Urinary bladder (tissue), 4 donors: ENCODE data around the gene SDF2L1. TPM values are rescaled to one million over a fixed set of nuclear protein-coding genes. Genes with fewer than 3 reads are reported as not detected.

ENCODE experiments used
- DNase-seq: peaks from one replicate; pipeline ENCODE4 v3.0.0-alpha.2; 2015; ENCODE audit errors: extremely low spot score
- H3K27ac ChIP-seq: one replicate; pipeline ENCODE4 v1.5.1; 2013; ENCODE audit warnings: low read depth, mild to moderate bottlenecking, moderate library complexity
- H3K36me3 ChIP-seq: one replicate; pipeline ENCODE4 v1.6.1; 2013; ENCODE audit warnings: mild to moderate bottlenecking, moderate library complexity; ENCODE audit not compliant: insufficient read depth
- H3K4me1 ChIP-seq: one replicate; pipeline ENCODE4 v1.6.1; 2013; ENCODE audit warnings: mild to moderate bottlenecking, moderate library complexity; ENCODE audit not compliant: insufficient read depth
- H3K4me3 ChIP-seq: one replicate; pipeline ENCODE4 v1.5.1; 2013; ENCODE audit warnings: low read depth, low read length
- WGBS: extraction: QIAGEN DNeasy Blood & Tissue Kit; methylation state at CpG from one replicate; pipeline ENCODE4 v1.1.7; 2013; 5-methylcytosine and 5-hydroxymethylcytosine counted together
- polyA plus RNA-seq: library from polyadenylated mRNA; stranded (reverse); fragments of 200-250 nt; gene quantifications from one replicate; pipeline ENCODE4 v1.2.3, GENCODE V29; 2013
- total RNA-seq: library from RNA; depleted of rRNA; stranded (reverse); fragments of >200 nt; gene quantifications from one replicate; pipeline ENCODE4 v1.2.3, GENCODE V29; 2014
- donor health status: healthy with polysubstance abuse.
- donor health status: healthy.

SDF2L1 gene
- total and polyA plus RNA-seq, 2 donors = 5.1 to 58.0 TPM

- peak; percentile 63 for DNase-seq
- no peaks in the 10 kb centered on the region for H3K36me3 ChIP-seq
- H3K27ac ChIP-seq = no peak overlapping the region
- under 1% methylated on average over 44 of the region's 44 CpGs for WGBS
- no peaks in the 10 kb centered on the region for H3K4me1 ChIP-seq
- H3K4me3 ChIP-seq = peak overlapping the region; percentile 35
Observed at GRCh38 chr22:21652010-21652546, 10.0 kb downstream of the SDF2L1 start.

GRCh38 chr22:21652547-21653545 lies 10.7 kb downstream of the SDF2L1 start:
- no peak overlapping the region for H3K27ac ChIP-seq
- H3K4me1 ChIP-seq = no peaks in the 10 kb centered on the region
- no peak for DNase-seq
- 15% methylated on average over 40 of the region's 40 CpGs for whole genome bisulfite sequencing
- peak overlapping the region; percentile 35 for H3K4me3 ChIP-seq
- H3K36me3 ChIP-seq = no peaks in the 10 kb centered on the region

- H3K4me3 ChIP-seq = peak overlapping the region; percentile 47
- WGBS = 24% methylated on average over 17 of the region's 17 CpGs
- DNase-seq = no peak
- H3K36me3 ChIP-seq = no peaks in the 10 kb centered on the region
- no peak overlapping the region for H3K27ac ChIP-seq
- H3K4me1 ChIP-seq = no peaks in the 10 kb centered on the region
Observed at GRCh38 chr22:21657020-21657359, 14.9 kb downstream of the SDF2L1 start.

GRCh38 chr22:21657360-21658032 lies 15.4 kb downstream of the SDF2L1 start:
- Histone ChIP-seq H3K27ac (no peak overlapping the region), H3K4me1 (no peaks in the 10 kb centered on the region), H3K36me3 (no peaks in the 10 kb centered on the region), H3K4me3 (peak overlapping the region; percentile 47)
- under 1% methylated on average over 79 of the region's 79 CpGs for WGBS
- DNase-seq = no peak

- H3K4me1 ChIP-seq = no peaks in the 10 kb centered on the region
- 69% methylated on average over 7 of the region's 7 CpGs for WGBS
- no peak overlapping the region for H3K4me3 ChIP-seq
- DNase-seq = no peak
- H3K36me3 ChIP-seq = no peaks in the 10 kb centered on the region
- H3K27ac ChIP-seq = no peak overlapping the region
Observed at GRCh38 chr22:21659864-21660525, 17.9 kb downstream of the SDF2L1 start.

- Histone ChIP-seq H3K27ac (no peak overlapping the region), H3K4me1 (no peaks in the 10 kb centered on the region), H3K4me3 (no peak overlapping the region), H3K36me3 (no peaks in the 10 kb centered on the region)
- WGBS = 79% methylated on average over 7 of the region's 7 CpGs
- no peak for DNase-seq
Observed at GRCh38 chr22:21660904-21661303, 18.8 kb downstream of the SDF2L1 start.

- no peak overlapping the region for H3K27ac ChIP-seq
- 93% methylated on average over 5 of the region's 5 CpGs for WGBS
- no peaks in the 10 kb centered on the region for H3K36me3 ChIP-seq
- H3K4me3 ChIP-seq = no peak overlapping the region
- DNase-seq = no peak
- H3K4me1 ChIP-seq = no peaks in the 10 kb centered on the region
Observed at GRCh38 chr22:21661991-21662390, 19.9 kb downstream of the SDF2L1 start.

GRCh38 chr22:21663738-21664137 lies 21.6 kb downstream of the SDF2L1 start:
- H3K36me3 ChIP-seq = no peaks in the 10 kb centered on the region
- no peak for DNase-seq
- 91% methylated on average over 2 of the region's 2 CpGs for WGBS
- no peak overlapping the region for H3K4me3 ChIP-seq
- H3K4me1 ChIP-seq = no peaks in the 10 kb centered on the region
- H3K27ac ChIP-seq = no peak overlapping the region

- Histone ChIP-seq H3K36me3 (no peaks in the 10 kb centered on the region), H3K27ac (peak overlapping the region; percentile 89), H3K4me1 (no peaks in the 10 kb centered on the region), H3K4me3 (peak overlapping the region; percentile 66)
- WGBS = 70% methylated on average over 26 of the region's 26 CpGs
- DNase-seq = no peak
Observed at GRCh38 chr22:21665047-21665851, 23.1 kb downstream of the SDF2L1 start.

GRCh38 chr22:21666786-21667185 lies 24.7 kb downstream of the SDF2L1 start:
- DNase-seq = no peak
- Histone ChIP-seq H3K4me1 (no peaks in the 10 kb centered on the region), H3K36me3 (peaks cover 3% of the 10 kb centered on the region), H3K27ac (no peak overlapping the region), H3K4me3 (peak overlapping the region; percentile 66)
- WGBS = 45% methylated on average over 16 of the region's 16 CpGs

- Histone ChIP-seq H3K36me3 (peaks cover 4% of the 10 kb centered on the region), H3K4me3 (no peak overlapping the region), H3K27ac (no peak overlapping the region), H3K4me1 (no peaks in the 10 kb centered on the region)
- DNase-seq = no peak
- 87% methylated on average over 9 of the region's 9 CpGs for WGBS
Observed at GRCh38 chr22:21669026-21669425, 26.9 kb downstream of the SDF2L1 start.

GRCh38 chr22:21672107-21672629 lies 30.1 kb downstream of the SDF2L1 start:
- no peak for DNase-seq
- H3K4me3 ChIP-seq = no peak overlapping the region
- no peaks in the 10 kb centered on the region for H3K4me1 ChIP-seq
- H3K36me3 ChIP-seq = peaks cover 8% of the 10 kb centered on the region
- no peak overlapping the region for H3K27ac ChIP-seq
- 82% methylated on average over 6 of the region's 6 CpGs for WGBS
